Panc1 (cell line): ENCODE measurements around the gene B4GALT3.
"Not testable (repeated sequence)": the region's sequence is repeated elsewhere in the genome, so short reads cannot be mapped to it uniquely, and the experiment has no call there.

Experiments
- POLR2AphosphoS5 ChIP-seq: IDR thresholded peaks from 2 replicates; pipeline ENCODE4 v1.6.1; 2012; ENCODE audit warnings: mild to moderate bottlenecking, low read depth, low read length, moderate library complexity
- SIN3A ChIP-seq: IDR thresholded peaks from 2 replicates; pipeline ENCODE4 v1.6.1; 2012; ENCODE audit warnings: low read depth, mild to moderate bottlenecking, low read length, moderate library complexity, borderline replicate concordance; ENCODE audit not compliant: insufficient read depth
- TF ChIP-seq, protein P1 (sequence below): fragments of 450-650 bp; IDR thresholded peaks from 2 replicates; pipeline ENCODE4 v1.5.1; 2017; ENCODE audit warnings: mild to moderate bottlenecking

DNA sequence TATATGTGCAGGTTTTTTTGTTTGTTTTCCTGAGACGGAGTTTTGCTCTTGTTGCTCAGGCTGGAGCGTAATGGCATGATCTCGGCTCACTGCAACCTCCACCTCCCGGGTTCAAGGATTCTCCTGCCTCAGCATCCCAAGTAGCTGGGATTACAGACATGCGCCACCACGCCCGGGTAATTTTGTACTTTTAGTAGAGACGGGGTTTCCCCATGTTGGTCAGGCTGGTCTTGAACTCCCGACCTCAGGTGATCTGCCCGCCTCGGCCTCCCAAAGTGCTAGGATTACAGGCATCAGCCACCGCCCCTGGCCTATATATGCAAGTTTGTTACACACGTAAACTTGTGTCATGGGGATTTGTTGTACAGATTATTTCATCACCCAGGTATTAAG lies 47.4 kb upstream of the B4GALT3 start:
- TF ChIP-seq, protein P1, sequence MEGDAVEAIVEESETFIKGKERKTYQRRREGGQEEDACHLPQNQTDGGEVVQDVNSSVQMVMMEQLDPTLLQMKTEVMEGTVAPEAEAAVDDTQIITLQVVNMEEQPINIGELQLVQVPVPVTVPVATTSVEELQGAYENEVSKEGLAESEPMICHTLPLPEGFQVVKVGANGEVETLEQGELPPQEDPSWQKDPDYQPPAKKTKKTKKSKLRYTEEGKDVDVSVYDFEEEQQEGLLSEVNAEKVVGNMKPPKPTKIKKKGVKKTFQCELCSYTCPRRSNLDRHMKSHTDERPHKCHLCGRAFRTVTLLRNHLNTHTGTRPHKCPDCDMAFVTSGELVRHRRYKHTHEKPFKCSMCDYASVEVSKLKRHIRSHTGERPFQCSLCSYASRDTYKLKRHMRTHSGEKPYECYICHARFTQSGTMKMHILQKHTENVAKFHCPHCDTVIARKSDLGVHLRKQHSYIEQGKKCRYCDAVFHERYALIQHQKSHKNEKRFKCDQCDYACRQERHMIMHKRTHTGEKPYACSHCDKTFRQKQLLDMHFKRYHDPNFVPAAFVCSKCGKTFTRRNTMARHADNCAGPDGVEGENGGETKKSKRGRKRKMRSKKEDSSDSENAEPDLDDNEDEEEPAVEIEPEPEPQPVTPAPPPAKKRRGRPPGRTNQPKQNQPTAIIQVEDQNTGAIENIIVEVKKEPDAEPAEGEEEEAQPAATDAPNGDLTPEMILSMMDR = not testable (repeated sequence)
- not testable (repeated sequence) for TF ChIP-seq SIN3A, POLR2AphosphoS5
